Thoracic aorta (tissue), 2 donors: Measurements from ENCODE around the gene TAF6. TPM values are rescaled to one million over a fixed set of nuclear protein-coding genes. Genes with fewer than 3 reads are reported as not detected.

Experiments
- ATAC-seq: fragments of 150-250 bp; one replicate; pipeline ENCODE4 v1.8.0; 2017; ENCODE audit warnings: low read depth; ENCODE audit not compliant: insufficient number of reproducible peaks, low FRiP score
- DNase-seq: peaks from one replicate; pipeline ENCODE4 v3.0.0-alpha.2; 2020; ENCODE audit warnings: low spot score
- H3K27ac ChIP-seq, 2 donors: fragments of 200-600 bp; sonication (generic); 1 replicate in 1 of 2; 2 replicates in 1 of 2; pipeline ENCODE4 v1.5.1; 2016; ENCODE audit warnings: mild to moderate bottlenecking in 2 of 2, moderate library complexity in 2 of 2
- H3K27me3 ChIP-seq: fragments of 200-600 bp; sonication (generic); replicated peaks from 2 replicates; pipeline ENCODE4 v1.6.0; 2016; ENCODE audit warnings: mild to moderate bottlenecking; ENCODE audit not compliant: insufficient read depth
- H3K36me3 ChIP-seq: fragments of 200-600 bp; sonication (generic); one replicate; pipeline ENCODE4 v1.5.1; 2016
- H3K4me1 ChIP-seq, 2 donors: fragments of 200-600 bp; sonication (generic); 1 replicate in 1 of 2; 2 replicates in 1 of 2; pipeline versions ENCODE4 v1.5.1 to v1.6.0; 2016; ENCODE audit warnings: low read depth in 2 of 2, mild to moderate bottlenecking in 1 of 2; ENCODE audit not compliant: control insufficient read depth in 1 of 2
- H3K4me3 ChIP-seq: fragments of 200-600 bp; sonication (generic); 2 replicates; pipeline ENCODE4 v1.5.1; 2016; ENCODE audit warnings: mild to moderate bottlenecking
- H3K9me3 ChIP-seq: fragments of 200-600 bp; sonication (generic); 2 replicates; pipeline ENCODE4 v1.5.1; 2016
- total RNA-seq, 2 donors: library from RNA; depleted of rRNA; stranded (reverse); fragments of >200 nt; gene quantifications; one replicate each; pipeline versions ENCODE4 v1.1.0 to v1.2.3, GENCODE V29; 2016
- TF ChIP-seq, protein P1 (sequence below): fragments of 200-600 bp; sonication (generic); IDR thresholded peaks from one replicate; pipeline ENCODE4 v1.5.1; 2019; ENCODE audit warnings: antibody characterized with exemption

Gene TAF6
- 10 to 100 TPM; 48.0 to 72.8 TPM for total RNA-seq

DNA sequence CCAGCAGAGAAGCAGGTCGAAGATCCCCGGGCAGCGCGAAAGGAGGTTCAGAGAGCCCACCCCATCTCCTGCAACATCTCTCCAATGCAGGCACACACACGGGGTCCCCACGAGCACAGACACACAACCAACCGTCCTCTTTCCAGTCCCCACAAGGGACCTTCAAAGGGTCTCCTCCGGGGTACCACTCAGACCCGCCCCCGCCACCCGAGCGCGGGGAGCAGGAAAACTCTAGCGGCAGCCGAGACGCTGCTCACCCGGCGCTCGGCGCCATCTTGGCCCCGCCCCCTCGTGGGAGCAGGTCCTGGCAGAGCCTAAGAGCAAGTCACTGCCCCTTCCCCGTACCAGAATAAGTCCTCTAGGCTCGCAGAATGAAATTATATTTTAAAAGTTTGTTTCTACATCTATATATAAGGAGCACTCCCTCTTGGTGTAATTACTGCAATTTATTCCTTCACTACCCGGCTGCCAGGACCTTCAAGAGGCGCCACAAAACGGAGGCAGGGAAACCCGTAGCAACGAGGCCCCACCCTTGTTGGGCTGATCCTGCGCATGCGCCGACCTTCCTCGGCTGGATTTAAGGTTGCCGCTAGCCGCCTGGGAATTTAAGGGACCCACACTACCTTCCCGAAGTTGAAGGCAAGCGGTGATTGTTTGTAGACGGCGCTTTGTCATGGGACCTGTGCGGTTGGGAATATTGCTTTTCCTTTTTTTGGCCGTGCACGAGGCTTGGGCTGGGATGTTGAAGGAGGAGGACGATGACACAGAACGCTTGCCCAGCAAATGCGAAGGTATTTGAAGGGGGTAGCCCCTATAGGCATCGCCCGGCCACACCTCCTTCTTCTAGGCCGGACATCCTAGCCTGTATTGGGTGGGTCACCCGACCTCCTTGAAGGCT is at the start of gene TAF6, which contains the start of gene CNPY4:
TSS of gene TAF6 (minus strand) at position 287 of the 898 bp plus-strand sequence. CDS start 5,149 bp downstream, outside the sequence.
TSS of gene CNPY4 (plus strand) at position 563 of the 898 bp plus-strand sequence. CDS start at position 674, 111 bp downstream.
- peak; percentile 84 for DNase-seq

DNA sequence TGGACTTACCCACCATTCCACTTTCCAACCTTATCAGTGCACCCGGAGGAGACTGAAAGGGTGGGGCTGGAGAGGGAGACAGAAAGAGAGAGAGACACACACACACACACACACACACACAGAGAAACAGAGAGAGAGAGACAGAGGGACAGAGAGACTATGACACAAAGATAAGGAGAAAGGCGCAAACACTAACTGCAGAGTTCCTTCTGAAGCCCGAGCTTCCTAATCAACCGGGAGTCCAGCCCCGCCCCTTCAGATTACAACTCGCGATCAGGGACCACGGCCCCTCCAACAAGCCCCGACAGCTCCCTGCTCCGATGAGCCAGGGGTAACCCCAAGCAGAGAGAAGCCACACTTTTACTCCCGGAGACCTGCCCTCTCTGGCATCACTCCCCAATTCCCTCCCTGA is 48.8 kb upstream of the TAF6 start:
- ATAC-seq (no peak), DNase-seq (no peak)
- H3K4me1 ChIP-seq, result peaks cover 10 to 32% of the 10 kb centered on the region in 2 donors
- no peaks in the 10 kb centered on the region for H3K9me3 ChIP-seq
- H3K27me3 ChIP-seq, result no peaks in the 10 kb centered on the region
- TF ChIP-seq, protein P1, sequence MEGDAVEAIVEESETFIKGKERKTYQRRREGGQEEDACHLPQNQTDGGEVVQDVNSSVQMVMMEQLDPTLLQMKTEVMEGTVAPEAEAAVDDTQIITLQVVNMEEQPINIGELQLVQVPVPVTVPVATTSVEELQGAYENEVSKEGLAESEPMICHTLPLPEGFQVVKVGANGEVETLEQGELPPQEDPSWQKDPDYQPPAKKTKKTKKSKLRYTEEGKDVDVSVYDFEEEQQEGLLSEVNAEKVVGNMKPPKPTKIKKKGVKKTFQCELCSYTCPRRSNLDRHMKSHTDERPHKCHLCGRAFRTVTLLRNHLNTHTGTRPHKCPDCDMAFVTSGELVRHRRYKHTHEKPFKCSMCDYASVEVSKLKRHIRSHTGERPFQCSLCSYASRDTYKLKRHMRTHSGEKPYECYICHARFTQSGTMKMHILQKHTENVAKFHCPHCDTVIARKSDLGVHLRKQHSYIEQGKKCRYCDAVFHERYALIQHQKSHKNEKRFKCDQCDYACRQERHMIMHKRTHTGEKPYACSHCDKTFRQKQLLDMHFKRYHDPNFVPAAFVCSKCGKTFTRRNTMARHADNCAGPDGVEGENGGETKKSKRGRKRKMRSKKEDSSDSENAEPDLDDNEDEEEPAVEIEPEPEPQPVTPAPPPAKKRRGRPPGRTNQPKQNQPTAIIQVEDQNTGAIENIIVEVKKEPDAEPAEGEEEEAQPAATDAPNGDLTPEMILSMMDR, result no peak
- H3K36me3 ChIP-seq, result no peaks in the 10 kb centered on the region
- peak overlapping the region; percentile 84 for H3K4me3 ChIP-seq
- H3K27ac ChIP-seq, result peak overlapping the region; percentile 19 to 64

More for the DNA sequence above, at the start of gene TAF6, which contains the start of gene CNPY4:
- Histone ChIP-seq H3K27me3 (no peaks in the 10 kb centered on the region), H3K36me3 (no peaks in the 10 kb centered on the region), H3K27ac (peak within 1 kb of the TSS; percentile 85 to 87), H3K4me1 (peaks cover 11 to 16% of the 10 kb centered on the region in 2 donors), H3K4me3 (peak within 1 kb of the TSS; percentile 84), H3K9me3 (no peaks in the 10 kb centered on the region)
- TF ChIP-seq, protein P1, result peak; percentile 27
- peak; percentile 93 for ATAC-seq

DNA sequence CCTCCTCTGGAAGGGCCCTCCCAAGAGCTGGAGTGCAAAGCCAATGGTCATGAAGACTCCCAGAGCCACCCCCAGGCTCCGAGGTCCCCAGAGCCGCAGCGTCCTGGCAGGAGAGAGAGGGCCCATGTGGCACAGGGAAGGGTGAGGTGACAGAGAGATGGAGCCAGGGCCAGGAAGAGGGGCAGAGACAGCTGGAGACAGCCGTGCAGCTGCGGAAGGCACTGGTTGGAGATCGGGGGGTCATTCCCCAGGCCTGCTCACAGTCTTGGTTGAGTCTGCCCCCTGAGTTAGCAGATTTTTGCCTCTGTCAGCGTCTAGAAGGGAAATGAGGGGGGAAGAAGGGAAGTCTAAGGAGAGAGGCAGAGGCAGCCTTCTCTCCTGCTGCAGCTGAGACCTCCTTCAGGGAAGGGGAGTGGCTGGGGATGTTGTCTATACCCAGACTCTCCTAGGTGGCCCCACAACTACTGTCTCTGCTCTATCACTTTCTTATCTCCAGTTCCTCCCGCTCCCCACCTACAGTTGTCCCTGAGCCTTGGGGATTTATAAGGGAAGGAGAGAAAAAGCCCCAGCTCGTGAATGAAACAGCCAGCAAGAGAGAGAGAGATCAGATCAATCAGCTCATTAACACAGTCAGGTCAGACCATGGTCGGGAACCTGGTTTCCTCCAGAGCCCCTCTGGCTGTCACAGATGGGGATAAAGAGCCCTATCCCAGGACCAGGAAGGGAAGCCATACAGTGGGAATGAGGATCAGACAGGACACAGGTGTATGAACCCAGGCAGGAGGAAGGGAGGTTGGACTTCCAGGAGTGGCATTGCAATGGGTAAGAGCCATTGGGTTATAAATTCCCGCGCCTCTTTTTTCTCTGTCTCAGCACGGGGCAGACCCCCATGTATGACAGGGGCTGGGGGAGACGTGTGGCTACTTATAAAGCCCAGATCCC is 48.1 kb upstream of the TAF6 start:
- peak overlapping the region; percentile 84 for H3K4me3 ChIP-seq
- no peaks in the 10 kb centered on the region for H3K9me3 ChIP-seq
- ATAC-seq (no peak), DNase-seq (no peak)
- TF ChIP-seq, protein P1, result no peak
- no peaks in the 10 kb centered on the region for H3K36me3 ChIP-seq
- peak overlapping the region; percentile 19 to 64 for H3K27ac ChIP-seq
- H3K4me1 ChIP-seq, result peaks cover 10 to 32% of the 10 kb centered on the region in 2 donors
- no peaks in the 10 kb centered on the region for H3K27me3 ChIP-seq

DNA sequence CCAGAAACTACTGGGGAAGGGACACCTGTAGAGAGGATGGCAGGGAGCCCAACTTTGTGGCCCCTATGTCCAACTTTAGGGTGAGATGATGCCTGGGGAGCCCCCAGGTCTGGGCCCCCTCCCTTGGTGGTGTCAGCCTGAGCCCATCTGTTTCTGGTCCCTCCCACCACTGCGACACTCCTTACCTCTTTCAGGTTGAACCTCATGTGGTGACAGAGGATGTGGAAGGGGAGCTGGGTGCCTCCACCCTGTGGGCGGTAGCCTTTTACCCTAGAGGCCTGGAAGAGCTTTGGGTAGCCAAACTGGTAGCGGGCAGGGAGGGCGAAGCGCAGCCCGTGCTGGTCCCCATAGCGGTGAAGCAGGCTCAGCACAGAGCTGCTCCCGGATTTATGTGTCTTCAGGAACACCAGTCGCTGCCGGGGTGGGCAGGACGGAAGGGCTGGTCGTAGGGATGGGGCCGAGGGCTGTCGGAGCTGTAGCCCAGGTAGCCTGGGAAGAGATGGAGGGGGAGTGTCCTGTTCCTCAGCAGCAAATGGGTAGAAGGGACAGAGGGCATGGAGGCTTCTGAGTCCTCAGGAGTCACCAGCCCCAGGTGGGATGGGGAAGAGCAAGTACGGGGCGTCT is 47.3 kb upstream of the TAF6 start:
- peaks cover 4 to 27% of the 10 kb centered on the region in 2 donors for H3K4me1 ChIP-seq
- no peaks in the 10 kb centered on the region for H3K36me3 ChIP-seq
- H3K27me3 ChIP-seq, result no peaks in the 10 kb centered on the region
- H3K9me3 ChIP-seq, result no peaks in the 10 kb centered on the region
- H3K27ac ChIP-seq, result no peak overlapping the region
- no peak for DNase-seq
- H3K4me3 ChIP-seq, result peak overlapping the region; percentile 84
- no peak for ATAC-seq
- TF ChIP-seq, protein P1, result no peak
